GM10847 (cell line): ENCODE results near the gene ERCC6L2.

Source experiments
- POLR2A ChIP-seq: IDR thresholded peaks from 2 replicates; pipeline ENCODE4 v1.6.1; 2011; ENCODE audit not compliant: insufficient read length; ENCODE audit errors: extremely low read depth

The ERCC6L2 gene

GRCh38 chr9:95852059-95853032 lies 23.1 kb upstream of the ERCC6L2 start:
- TF ChIP-seq POLR2A = no peak

GRCh38 chr9:95854386-95855020 lies 21.0 kb upstream of the ERCC6L2 start:
- no peak for TF ChIP-seq POLR2A

GRCh38 chr9:95855961-95856360 lies 19.5 kb upstream of the ERCC6L2 start:
- no peak for TF ChIP-seq POLR2A

- TF ChIP-seq POLR2A = no peak
Measured at GRCh38 chr9:95857124-95857523, 18.4 kb upstream of the ERCC6L2 start.

- TF ChIP-seq POLR2A = no peak
Measured at GRCh38 chr9:95857896-95858295, 17.6 kb upstream of the ERCC6L2 start.

- no peak for TF ChIP-seq POLR2A
Measured at GRCh38 chr9:95862343-95862742, 13.1 kb upstream of the ERCC6L2 start.

GRCh38 chr9:95864852-95865580 lies 10.5 kb upstream of the ERCC6L2 start:
- TF ChIP-seq POLR2A = no peak

GRCh38 chr9:95870352-95870751 lies 5.1 kb upstream of the ERCC6L2 start:
- no peak for TF ChIP-seq POLR2A

GRCh38 chr9:95870906-95871305 lies 4.6 kb upstream of the ERCC6L2 start:
- no peak for TF ChIP-seq POLR2A

- no peak for TF ChIP-seq POLR2A
Measured at GRCh38 chr9:95874303-95874988, 1.0 kb upstream of the ERCC6L2 start.

- TF ChIP-seq POLR2A = no peak
Measured at GRCh38 chr9:95874989-95875304, 544 bp upstream of the ERCC6L2 start.

GRCh38 chr9:95876138-95876444 lies 600 bp downstream of the ERCC6L2 start:
- no peak for TF ChIP-seq POLR2A

- TF ChIP-seq POLR2A = no peak
Measured at GRCh38 chr9:95876595-95876994, 1.1 kb downstream of the ERCC6L2 start.

GRCh38 chr9:95877984-95878383 lies 2.5 kb downstream of the ERCC6L2 start:
- TF ChIP-seq POLR2A = no peak

- no peak for TF ChIP-seq POLR2A
Measured at GRCh38 chr9:95879591-95879990, 4.1 kb downstream of the ERCC6L2 start.
